HG02763 (cell line): ENCODE measurements around the gene EPHA8.

Source experiments
- ATAC-seq: cut with Tn5 transposase; IDR thresholded peaks from one replicate; pipeline ENCODE4 v1.9.1; 2021; ENCODE audit warnings: mild to moderate bottlenecking, moderate library complexity; ENCODE audit not compliant: unreplicated experiment

The EPHA8 gene

GRCh38 chr1:22588899-22589422 lies 25.7 kb downstream of the EPHA8 start:
- ATAC-seq, result no peak

- ATAC-seq, result no peak
Measured at GRCh38 chr1:22591576-22591975, 28.3 kb downstream of the EPHA8 start.

- no peak for ATAC-seq
Measured at GRCh38 chr1:22592051-22592450, 28.8 kb downstream of the EPHA8 start.

- ATAC-seq, result no peak
Measured at GRCh38 chr1:22592919-22593790, 29.9 kb downstream of the EPHA8 start.

- ATAC-seq, result no peak
Measured at GRCh38 chr1:22594396-22594795, 31.1 kb downstream of the EPHA8 start.

- no peak for ATAC-seq
Measured at GRCh38 chr1:22595108-22595507, 31.8 kb downstream of the EPHA8 start.

GRCh38 chr1:22597301-22597965 lies 34.1 kb downstream of the EPHA8 start:
- no peak for ATAC-seq

GRCh38 chr1:22597996-22598395 lies 34.7 kb downstream of the EPHA8 start:
- ATAC-seq, result no peak

- no peak for ATAC-seq
Measured at GRCh38 chr1:22598736-22599135, 35.4 kb downstream of the EPHA8 start.

GRCh38 chr1:22600071-22600816 lies 37.0 kb downstream of the EPHA8 start:
- no peak for ATAC-seq

- ATAC-seq, result no peak
Measured at GRCh38 chr1:22600817-22601605, 37.7 kb downstream of the EPHA8 start.

GRCh38 chr1:22601610-22602009 lies 38.3 kb downstream of the EPHA8 start:
- no peak for ATAC-seq

GRCh38 chr1:22602060-22602740 lies 38.9 kb downstream of the EPHA8 start:
- no peak for ATAC-seq

- ATAC-seq, result no peak
Measured at GRCh38 chr1:22606161-22606560, 42.9 kb downstream of the EPHA8 start.

- ATAC-seq, result no peak
Measured at GRCh38 chr1:22607154-22607553, 43.9 kb downstream of the EPHA8 start.

- no peak for ATAC-seq
Measured at GRCh38 chr1:22608361-22608760, 45.1 kb downstream of the EPHA8 start.

- no peak for ATAC-seq
Measured at GRCh38 chr1:22609291-22609690, 46.0 kb downstream of the EPHA8 start.

- ATAC-seq, result no peak
Measured at GRCh38 chr1:22611530-22611947, 48.2 kb downstream of the EPHA8 start.

GRCh38 chr1:22612671-22613571 lies 49.6 kb downstream of the EPHA8 start:
- no peak for ATAC-seq
